ENCODE measurements around the gene MRPL20.

- TF ChIP-seq E2F1 (CRISPR knock-in tag; IDR thresholded peaks at IDR 0.05) (no peak), PKNOX1 (IDR thresholded peaks at IDR 0.05) (no peak), NRF1 (conservative IDR thresholded peaks at IDR 0.05 in 1 of 2, IDR thresholded peaks at IDR 0.05 in 1 of 2) (no peak), SREBF2 (CRISPR knock-in tag; IDR thresholded peaks at IDR 0.05) (no peak), CTCF (IDR thresholded peaks at IDR 0.05 in 2 of 3, conservative IDR thresholded peaks at IDR 0.05 in 1 of 3; ENCODE audit: insufficient read depth in 2 of 3, low read depth in 1 of 3, low read length in 3 of 3) (no peak), CGGBP1 (CRISPR knock-in tag; IDR thresholded peaks at IDR 0.05) (no peak), NCOA6 (IDR thresholded peaks at IDR 0.05) (no peak), MCM2 (IDR thresholded peaks at IDR 0.05; ENCODE audit: low read depth) (no peak), CHD2 (IDR thresholded peaks at IDR 0.05; ENCODE audit: low read depth, low read length) (peak; percentile 39; the same call in 1 of the 2 replicates), HMGN3 (IDR thresholded peaks at IDR 0.05; ENCODE audit: borderline replicate concordance, extremely low read depth, insufficient read length, low read depth, low read length) (no peak), CTBP1 (IDR thresholded peaks at IDR 0.05; ENCODE audit: borderline replicate concordance) (no peak), LARP7 (IDR thresholded peaks at IDR 0.05) (no peak)
These were observed 33.1 kb downstream of the MRPL20 start for GRCh38 chr1:1373815-1374588.
